Measurements from ENCODE around the gene HLA-C.

Gene HLA-C

GRCh38 chr6:31272436-31272835 is 544 bp upstream of the HLA-C start:
- DNase-seq (ENCODE audit: low read depth), result no peak
- H3K4me3 ChIP-seq (ENCODE audit: control insufficient read depth, low read depth, low read length), result peak overlapping the region; percentile 79
- TF ChIP-seq, protein P1, sequence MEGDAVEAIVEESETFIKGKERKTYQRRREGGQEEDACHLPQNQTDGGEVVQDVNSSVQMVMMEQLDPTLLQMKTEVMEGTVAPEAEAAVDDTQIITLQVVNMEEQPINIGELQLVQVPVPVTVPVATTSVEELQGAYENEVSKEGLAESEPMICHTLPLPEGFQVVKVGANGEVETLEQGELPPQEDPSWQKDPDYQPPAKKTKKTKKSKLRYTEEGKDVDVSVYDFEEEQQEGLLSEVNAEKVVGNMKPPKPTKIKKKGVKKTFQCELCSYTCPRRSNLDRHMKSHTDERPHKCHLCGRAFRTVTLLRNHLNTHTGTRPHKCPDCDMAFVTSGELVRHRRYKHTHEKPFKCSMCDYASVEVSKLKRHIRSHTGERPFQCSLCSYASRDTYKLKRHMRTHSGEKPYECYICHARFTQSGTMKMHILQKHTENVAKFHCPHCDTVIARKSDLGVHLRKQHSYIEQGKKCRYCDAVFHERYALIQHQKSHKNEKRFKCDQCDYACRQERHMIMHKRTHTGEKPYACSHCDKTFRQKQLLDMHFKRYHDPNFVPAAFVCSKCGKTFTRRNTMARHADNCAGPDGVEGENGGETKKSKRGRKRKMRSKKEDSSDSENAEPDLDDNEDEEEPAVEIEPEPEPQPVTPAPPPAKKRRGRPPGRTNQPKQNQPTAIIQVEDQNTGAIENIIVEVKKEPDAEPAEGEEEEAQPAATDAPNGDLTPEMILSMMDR (IDR thresholded peaks at IDR 0.05; ENCODE audit: control insufficient read depth, insufficient read depth, low read depth, low read length, missing control alignments), result no peak

DNA sequence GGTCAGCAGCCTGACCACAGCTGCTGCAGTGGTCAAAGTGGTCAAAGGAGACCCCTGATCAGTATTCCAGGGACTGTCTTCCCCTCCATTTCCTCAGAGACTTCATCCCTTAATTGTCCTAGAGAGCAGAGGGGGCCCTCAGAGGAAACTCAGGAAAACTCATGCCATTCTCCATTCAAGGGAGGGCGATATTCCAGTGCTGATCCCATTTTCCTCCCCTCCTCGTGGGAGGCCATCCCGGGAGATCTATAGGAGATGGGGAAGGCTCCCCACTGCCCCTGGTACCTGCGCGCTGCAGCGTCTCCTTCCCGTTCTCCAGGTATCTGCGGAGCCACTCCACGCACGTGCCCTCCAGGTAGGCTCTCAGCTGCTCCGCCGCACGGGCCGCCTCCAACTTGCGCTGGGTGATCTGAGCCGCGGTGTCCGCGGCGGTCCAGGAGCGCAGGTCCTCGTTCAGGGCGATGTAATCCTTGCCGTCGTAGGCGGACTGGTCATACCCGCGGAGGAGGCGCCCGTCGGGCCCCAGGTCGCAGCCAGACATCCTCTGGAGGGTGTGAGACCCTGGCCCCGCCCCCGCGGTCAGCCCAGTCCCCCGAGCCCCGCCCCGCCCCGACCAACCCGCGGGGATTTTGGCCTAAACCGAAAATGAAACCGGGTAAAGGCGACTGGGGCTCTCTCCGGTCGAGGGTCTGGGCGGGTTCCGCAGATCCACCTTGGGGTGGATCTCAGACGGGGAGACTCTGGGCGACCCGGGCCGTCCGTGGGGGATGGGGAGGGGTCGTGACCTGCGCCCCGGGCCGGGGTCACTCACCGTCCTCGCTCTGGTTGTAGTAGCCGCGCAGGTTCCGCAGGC is 878 bp downstream of the HLA-C start:
- TF ChIP-seq, protein P1 (IDR thresholded peaks at IDR 0.05; ENCODE audit: control insufficient read depth, insufficient read depth, low read depth, low read length, missing control alignments), result no peak
- peak overlapping the region; percentile 79 for H3K4me3 ChIP-seq (ENCODE audit: control insufficient read depth, low read depth, low read length)
- no peak for DNase-seq (ENCODE audit: low read depth)

DNA sequence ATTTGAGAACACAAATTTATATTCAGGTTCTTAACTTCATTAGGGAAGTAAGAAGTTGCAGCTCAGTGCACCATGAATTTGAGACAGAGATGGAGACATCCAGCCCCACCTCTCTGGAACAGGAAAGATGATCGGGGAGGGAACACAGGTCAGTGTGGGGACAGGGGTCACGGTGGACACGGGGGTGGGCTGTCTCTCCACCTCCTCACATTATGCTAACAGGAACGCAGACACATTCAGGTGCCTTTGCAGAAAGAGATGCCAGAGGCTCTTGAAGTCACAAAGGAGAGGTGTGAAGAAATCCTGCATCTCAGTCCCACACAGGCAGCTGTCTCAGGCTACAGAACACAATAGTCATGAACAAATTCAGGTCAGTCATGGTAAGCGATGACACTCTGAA is 3.1 kb downstream of the HLA-C start:
- DNase-seq (ENCODE audit: low read depth), result no peak
- H3K4me3 ChIP-seq (ENCODE audit: control insufficient read depth, low read depth, low read length), result no peak overlapping the region
- TF ChIP-seq, protein P1 (IDR thresholded peaks at IDR 0.05; ENCODE audit: control insufficient read depth, insufficient read depth, low read depth, low read length, missing control alignments), result no peak

DNA sequence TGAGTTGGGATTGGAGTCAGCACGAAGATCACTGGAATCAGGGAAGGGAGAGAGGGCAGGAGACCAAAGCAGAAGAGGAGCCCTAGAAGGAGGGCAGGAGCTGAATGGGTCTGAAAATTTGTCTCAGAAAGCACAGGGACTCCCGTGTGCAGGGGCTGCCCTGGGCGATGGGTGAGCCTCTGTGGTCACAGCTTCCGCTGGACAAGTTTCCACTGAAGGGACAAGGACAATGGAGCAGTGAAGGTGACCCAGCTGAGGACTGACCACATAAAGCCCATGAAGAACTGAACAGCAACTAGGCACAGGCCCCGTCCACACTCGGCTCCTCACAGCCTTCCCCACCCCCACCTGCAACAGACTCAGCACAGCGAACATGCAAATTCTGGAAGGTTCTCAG is 3.5 kb downstream of the HLA-C start:
- DNase-seq (ENCODE audit: low read depth), result no peak
- no peak overlapping the region for H3K4me3 ChIP-seq (ENCODE audit: control insufficient read depth, low read depth, low read length)
- TF ChIP-seq, protein P1 (IDR thresholded peaks at IDR 0.05; ENCODE audit: control insufficient read depth, insufficient read depth, low read depth, low read length, missing control alignments), result no peak

DNA sequence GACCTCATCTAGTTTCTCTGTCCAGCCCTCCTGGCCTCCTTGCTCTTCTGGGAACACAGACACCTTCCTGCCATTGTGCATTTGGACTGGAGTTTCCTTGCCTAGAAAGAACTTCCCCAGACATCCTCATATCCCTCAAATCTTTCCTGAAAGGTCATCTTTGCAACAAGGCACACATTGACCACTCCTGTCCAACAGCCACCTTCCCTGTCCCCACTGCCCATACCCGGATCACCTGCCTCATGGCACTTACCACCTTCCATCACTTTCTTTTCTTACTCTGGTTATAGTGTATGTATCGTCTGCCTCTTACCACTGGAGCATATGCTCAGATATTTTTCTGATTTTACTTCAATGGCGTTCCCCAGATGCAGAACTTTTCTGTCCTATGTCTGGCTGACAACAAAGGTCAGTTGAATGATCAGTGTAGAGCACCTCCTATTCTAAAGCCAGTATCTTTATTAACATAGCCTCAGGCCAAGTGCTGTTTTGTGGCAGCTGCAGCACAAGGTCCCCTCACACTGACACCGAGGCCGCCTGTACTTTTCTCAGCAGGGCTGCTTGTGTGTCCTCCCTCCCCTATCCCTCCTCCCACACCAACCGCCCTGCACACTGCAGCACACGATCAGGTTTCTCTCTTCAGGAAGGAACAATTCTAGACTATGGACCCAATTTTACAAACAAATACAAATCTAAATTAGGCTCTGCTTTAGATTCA is 4.1 kb downstream of the HLA-C start:
- H3K4me3 ChIP-seq (ENCODE audit: control insufficient read depth, low read depth, low read length), result no peak overlapping the region
- TF ChIP-seq, protein P1 (IDR thresholded peaks at IDR 0.05; ENCODE audit: control insufficient read depth, insufficient read depth, low read depth, low read length, missing control alignments), result no peak
- DNase-seq (ENCODE audit: low read depth), result no peak

DNA sequence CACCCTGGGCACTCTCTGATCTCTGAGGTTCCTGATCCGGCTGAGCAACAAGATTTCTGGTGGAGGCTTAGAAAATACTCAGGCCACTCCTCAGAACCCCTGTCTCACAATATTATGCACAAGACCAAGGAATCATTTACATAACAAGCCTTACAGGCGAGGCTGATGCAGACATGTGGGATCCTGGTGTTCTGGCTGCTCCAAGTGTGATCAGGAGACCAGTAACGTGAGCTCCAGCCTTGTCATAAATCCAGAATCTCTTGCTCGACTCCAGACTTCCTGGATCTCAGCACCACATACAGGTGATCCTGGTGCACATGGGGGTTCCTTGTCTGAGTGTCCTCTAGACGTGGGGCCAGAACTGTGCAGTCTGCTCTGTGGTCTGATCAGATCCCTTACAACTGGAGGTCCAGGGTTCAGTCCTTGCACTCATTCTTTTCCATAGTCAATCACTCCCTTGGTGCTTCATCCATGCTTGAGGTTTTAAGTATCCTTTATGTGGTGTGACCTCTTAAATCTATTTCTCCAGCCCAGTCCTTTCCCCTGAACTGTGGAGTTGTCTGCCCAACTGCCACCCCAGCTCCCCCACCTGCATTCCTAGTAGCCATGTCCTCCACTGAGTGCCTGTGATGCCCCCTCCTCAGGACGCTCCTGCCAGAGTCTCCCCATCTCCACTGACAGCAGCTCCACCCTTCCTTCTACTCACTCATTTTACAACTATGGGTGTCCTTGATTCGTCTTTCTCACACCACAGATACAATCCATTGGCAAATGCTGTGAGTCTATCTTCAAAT is 5.1 kb downstream of the HLA-C start:
- TF ChIP-seq, protein P1 (IDR thresholded peaks at IDR 0.05; ENCODE audit: control insufficient read depth, insufficient read depth, low read depth, low read length, missing control alignments), result no peak
- no peak overlapping the region for H3K4me3 ChIP-seq (ENCODE audit: control insufficient read depth, low read depth, low read length)
- no peak for DNase-seq (ENCODE audit: low read depth)
